ENCODE data around the gene SERTAD4. TPM values are rescaled to one million over a fixed set of nuclear protein-coding genes. Genes with fewer than 3 reads are reported as not detected.
A peak's percentile ranks its signal among the peaks of the same experiment; 100 is the strongest.

SERTAD4 gene
- total RNA-seq, 2 donors from 2014 or later = 4.2 to 6.5 TPM

GRCh38 chr1:210248341-210248740, 15.7 kb downstream of the SERTAD4 start:
- Histone ChIP-seq H3K4me1 (peaks cover 0 to 28% of the 10 kb centered on the region in 2 donors), H3K36me3 (no peaks in the 10 kb centered on the region), H3K27me3 (no peaks in the 10 kb centered on the region), H3K9me3 (no peaks in the 10 kb centered on the region), H3K27ac (no peak overlapping the region), H3K4me3 (no peak overlapping the region)
- no peak for DNase-seq (ENCODE audit: low spot score)
- no peak for TF ChIP-seq CTCF (IDR thresholded peaks at IDR 0.05)

- Histone ChIP-seq H3K9me3 (no peaks in the 10 kb centered on the region), H3K4me3 (peak overlapping the region in 1 of 2 donors; percentile 58), H3K36me3 (no peaks in the 10 kb centered on the region), H3K27ac (no peak overlapping the region), H3K4me1 (peaks cover 0 to 28% of the 10 kb centered on the region in 2 donors), H3K27me3 (no peaks in the 10 kb centered on the region)
- TF ChIP-seq CTCF (IDR thresholded peaks at IDR 0.05) = no peak
- DNase-seq (ENCODE audit: low spot score) = no peak
Measured at GRCh38 chr1:210250665-210250997, 18.0 kb downstream of the SERTAD4 start.

GRCh38 chr1:210250998-210251679, 18.5 kb downstream of the SERTAD4 start:
- H3K4me3 ChIP-seq = peak overlapping the region; percentile 38 to 58
- DNase-seq (ENCODE audit: low spot score) = no peak
- peak overlapping the region in 1 of 2 donors; percentile 32 for H3K27ac ChIP-seq
- no peak for TF ChIP-seq CTCF (IDR thresholded peaks at IDR 0.05)
- H3K36me3 ChIP-seq = no peaks in the 10 kb centered on the region
- H3K4me1 ChIP-seq = peaks cover 0 to 28% of the 10 kb centered on the region in 2 donors
- no peaks in the 10 kb centered on the region for H3K27me3 ChIP-seq
- no peaks in the 10 kb centered on the region for H3K9me3 ChIP-seq

GRCh38 chr1:210251680-210252490, 19.3 kb downstream of the SERTAD4 start:
- Histone ChIP-seq H3K27ac (peak overlapping the region in 1 of 2 donors; percentile 32), H3K4me1 (peaks cover 0 to 28% of the 10 kb centered on the region in 2 donors), H3K4me3 (peak overlapping the region; percentile 38 to 58), H3K9me3 (no peaks in the 10 kb centered on the region), H3K27me3 (no peaks in the 10 kb centered on the region), H3K36me3 (no peaks in the 10 kb centered on the region)
- no peak for DNase-seq (ENCODE audit: low spot score)
- no peak for TF ChIP-seq CTCF (IDR thresholded peaks at IDR 0.05)

GRCh38 chr1:210252621-210253051, 20.0 kb downstream of the SERTAD4 start:
- no peak for TF ChIP-seq CTCF (IDR thresholded peaks at IDR 0.05)
- H3K27me3 ChIP-seq = no peaks in the 10 kb centered on the region
- no peaks in the 10 kb centered on the region for H3K36me3 ChIP-seq
- H3K4me3 ChIP-seq = peak overlapping the region in 1 of 2 donors; percentile 18
- H3K4me1 ChIP-seq = peaks cover 0 to 28% of the 10 kb centered on the region in 2 donors
- DNase-seq (ENCODE audit: low spot score) = no peak
- H3K27ac ChIP-seq = no peak overlapping the region
- H3K9me3 ChIP-seq = no peaks in the 10 kb centered on the region

All from right atrium auricular region (tissue), 2 donors.